WI38 (cell line): Measurements from ENCODE around the gene FLVCR2.

Source experiments
- H3K4me3 ChIP-seq: 2 replicates; pipeline ENCODE4 v1.5.1; 2011; ENCODE audit warnings: low read depth, mild to moderate bottlenecking, control low read depth, low read length
- CTCF ChIP-seq: IDR thresholded peaks from 2 replicates; pipeline ENCODE4 v1.5.1; 2012; ENCODE audit warnings: low read depth, mild to moderate bottlenecking, control low read depth, low read length

The FLVCR2 gene

GRCh38 chr14:75654127-75654732 lies 75.8 kb downstream of the FLVCR2 start:
- peak; percentile 92 for TF ChIP-seq CTCF
- no peak overlapping the region for H3K4me3 ChIP-seq

GRCh38 chr14:75655235-75655634 lies 76.8 kb downstream of the FLVCR2 start:
- TF ChIP-seq CTCF: no peak
- no peak overlapping the region for H3K4me3 ChIP-seq

DNA sequence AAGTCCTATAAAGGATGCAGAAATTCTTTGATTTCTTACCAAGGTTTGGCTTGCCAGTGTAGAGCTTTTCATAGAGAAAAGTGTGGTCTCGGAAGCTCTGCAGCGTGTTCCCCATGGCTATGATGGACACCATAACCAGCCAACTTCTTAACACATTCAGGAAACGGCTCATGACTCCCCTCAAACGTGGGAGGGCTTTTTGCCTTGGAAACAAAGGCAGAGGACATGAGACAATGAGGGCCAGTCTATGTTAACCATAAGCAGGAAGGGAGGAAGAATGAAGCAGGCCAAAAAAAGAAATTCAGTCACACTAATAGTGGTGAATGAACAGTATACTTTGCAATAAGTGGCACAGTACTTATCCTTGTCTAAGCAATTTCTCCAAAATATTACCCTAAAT lies 78.9 kb downstream of the FLVCR2 start:
- no peak for TF ChIP-seq CTCF
- no peak overlapping the region for H3K4me3 ChIP-seq

DNA sequence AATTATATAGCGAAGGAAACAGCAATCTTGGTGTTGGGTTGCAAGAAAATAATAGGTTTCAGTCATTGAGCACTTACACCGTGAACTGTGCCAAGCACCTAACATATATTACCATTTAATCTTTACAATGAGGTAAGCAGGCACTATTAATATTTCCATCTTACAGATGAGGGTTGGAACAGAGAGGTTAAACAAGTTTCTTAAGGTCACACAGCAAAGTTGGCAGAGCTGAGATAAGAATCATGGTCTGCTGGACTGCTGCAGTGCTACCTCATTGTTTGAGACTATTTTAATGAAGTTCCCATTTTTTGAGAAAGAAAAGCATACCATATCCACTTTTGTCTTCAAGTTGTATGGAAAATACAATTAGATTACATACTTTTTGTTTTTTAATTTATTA lies 80.5 kb downstream of the FLVCR2 start:
- no peak for TF ChIP-seq CTCF
- H3K4me3 ChIP-seq: no peak overlapping the region

DNA sequence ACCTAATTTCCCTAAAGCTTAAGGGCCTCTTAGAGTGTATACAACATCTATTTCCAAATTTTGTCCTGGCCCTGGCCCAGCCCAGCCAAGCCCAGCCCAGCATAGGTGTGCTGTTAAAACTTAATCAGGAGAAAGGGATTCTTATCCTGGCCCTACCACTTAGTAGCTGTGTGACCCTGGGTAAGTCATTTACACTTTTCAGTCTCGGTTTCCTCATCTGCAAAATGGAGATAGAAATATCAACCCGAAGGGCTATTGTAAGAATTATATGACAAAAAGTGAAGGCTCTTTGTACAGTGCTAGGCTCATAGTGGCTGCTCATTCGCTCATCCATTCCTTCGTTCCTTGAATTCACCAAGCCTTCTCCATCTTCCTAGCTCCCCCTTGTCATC lies 81.8 kb downstream of the FLVCR2 start:
- no peak for TF ChIP-seq CTCF
- H3K4me3 ChIP-seq: peak overlapping the region; percentile 92

- no peak for TF ChIP-seq CTCF
- H3K4me3 ChIP-seq: peak within 1 kb of the TSS; percentile 92
These were observed 82.4 kb downstream of the FLVCR2 start, which contains the start of the genes ERG28 and TTLL5 for GRCh38 chr14:75660630-75661498. ERG28 (minus strand) TSS chr14:75660876; CDS start chr14:75657502, 3,374 bp downstream. TTLL5 (plus strand) TSS chr14:75661246; CDS start chr14:75663150, 1,904 bp downstream.

DNA sequence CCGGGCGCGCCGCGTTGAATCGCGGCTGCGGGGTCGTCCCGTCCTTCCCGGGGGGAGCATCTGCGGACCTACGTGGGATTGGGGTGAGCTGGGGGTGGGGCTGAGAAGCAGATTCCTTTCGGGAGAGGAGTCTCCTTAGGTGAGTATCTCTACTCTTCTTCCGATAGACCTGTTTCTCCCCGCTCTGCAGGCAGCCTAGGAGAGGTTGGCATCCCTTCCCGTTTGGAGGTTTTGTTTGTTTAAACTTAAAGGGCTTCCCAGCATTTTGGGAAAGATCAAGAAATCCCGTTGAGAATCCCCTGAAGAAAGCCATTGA lies 83.0 kb downstream of the FLVCR2 start:
- no peak for TF ChIP-seq CTCF
- peak overlapping the region; percentile 92 for H3K4me3 ChIP-seq
